HG03139 (cell line): Measurements from ENCODE around the gene AGPAT1.
A peak's percentile ranks its signal among the peaks of the same experiment; 100 is the strongest.
"Not testable (repeated sequence)": the region's sequence is repeated elsewhere in the genome, so short reads cannot be mapped to it uniquely, and the experiment has no call there.

Experiments
- ATAC-seq: cut with Tn5 transposase; IDR thresholded peaks from one replicate; pipeline ENCODE4 v1.9.1; 2021; ENCODE audit not compliant: unreplicated experiment

The AGPAT1 gene

GRCh38 chr6:32175711-32176475 lies at the start of gene AGPAT1:
Gene AGPAT1, minus strand, starts transcription at chr6:32176084. Its CDS starts 4,588 bp downstream, at chr6:32171496.
- ATAC-seq = peak; percentile 39

DNA sequence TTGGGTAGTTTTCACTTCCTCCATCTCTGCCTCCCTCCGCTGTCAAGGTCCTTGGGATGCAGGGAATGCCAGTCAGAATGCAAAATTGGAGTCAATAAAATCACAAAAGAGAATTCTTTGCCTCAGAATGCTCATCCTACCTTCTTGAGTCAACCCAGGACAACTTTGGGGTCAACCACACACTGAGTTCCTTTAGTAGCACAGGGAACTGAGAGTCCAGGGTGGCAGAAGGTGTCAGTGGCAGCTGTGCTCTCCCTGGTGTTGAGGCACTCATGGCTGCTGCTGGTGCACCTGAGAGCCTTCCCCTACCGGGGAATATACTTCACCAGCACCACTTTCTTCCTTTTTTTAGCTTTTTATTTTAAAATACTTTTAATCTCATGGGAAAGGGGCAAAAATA lies 48.8 kb upstream of the AGPAT1 start:
- no peak for ATAC-seq

DNA sequence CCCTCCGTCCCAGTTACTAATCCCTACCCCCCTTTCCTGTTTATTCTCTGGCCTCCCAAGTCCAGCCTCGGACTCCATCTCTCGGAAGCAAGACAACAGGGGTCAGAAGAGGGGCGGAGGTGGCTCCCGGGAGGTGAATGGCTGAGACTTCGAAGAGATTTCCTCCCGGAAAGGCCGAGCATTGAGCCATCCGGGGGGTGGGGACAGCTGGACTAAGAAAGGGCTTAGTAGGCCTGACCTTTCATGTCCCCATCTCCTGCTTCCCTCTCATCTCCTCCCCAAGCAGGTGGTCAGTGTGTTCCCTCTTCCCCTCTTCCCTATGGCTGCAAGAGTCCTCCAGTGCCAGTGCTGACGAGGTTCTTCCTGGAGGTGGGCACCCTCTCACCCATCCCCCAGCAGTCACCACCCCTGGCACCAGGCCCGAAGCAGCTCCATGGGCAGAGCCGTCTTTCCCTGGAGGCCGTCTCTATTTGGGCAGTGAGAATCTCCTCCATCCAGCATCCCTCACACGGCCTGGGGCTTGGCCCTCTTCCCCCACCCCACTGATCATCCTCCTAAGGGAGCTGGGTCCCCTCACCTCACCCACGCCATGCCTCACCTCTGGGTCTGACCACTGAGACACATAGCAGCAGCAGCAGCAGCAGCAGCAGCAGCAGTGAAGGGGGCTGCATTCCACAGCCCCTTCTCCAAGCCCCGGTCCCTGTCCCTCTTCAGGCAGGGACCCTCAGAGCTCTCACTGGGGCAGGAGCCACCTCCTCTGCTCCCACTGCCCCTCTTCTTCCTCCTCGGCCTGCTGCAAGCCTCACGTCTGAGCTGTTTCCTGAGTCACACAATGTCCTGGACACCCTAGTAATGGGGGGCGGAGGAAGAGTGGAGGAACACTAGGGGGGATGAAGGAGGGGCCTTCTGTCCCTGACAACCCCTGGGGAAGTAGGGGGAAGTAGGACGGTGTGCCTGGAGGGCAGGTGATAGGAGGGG lies 47.7 kb upstream of the AGPAT1 start, which contains the start of gene NOTCH4:
Gene NOTCH4 (minus strand): TSS at position 810 of the 978 bp plus-strand sequence. CDS start 139 bp downstream, at position 671.
- no peak for ATAC-seq

GRCh38 chr6:32222333-32223230 lies 46.7 kb upstream of the AGPAT1 start:
- no peak for ATAC-seq

- ATAC-seq = no peak
Observed at GRCh38 chr6:32220021-32220420, 44.1 kb upstream of the AGPAT1 start.

DNA sequence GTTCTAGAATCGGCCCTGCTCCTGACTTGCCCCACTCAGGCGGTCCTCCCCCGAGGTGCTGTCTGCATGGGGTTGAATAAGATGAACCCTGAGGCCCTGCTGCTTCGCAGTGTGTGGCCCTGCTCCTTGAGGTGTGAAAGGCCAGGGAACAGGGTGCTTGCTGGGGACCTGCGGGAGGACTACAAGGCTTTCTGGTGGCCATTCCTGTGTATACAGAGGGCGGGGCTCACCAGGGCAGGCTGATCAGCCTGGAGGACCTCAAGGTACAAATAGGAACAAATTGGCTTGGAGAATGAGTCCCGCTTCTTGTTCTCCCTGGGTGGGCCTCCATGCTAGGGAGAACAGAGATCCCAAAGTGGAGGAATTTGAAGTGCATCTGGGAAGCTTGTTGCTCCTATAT lies 42.3 kb upstream of the AGPAT1 start:
- ATAC-seq = no peak

GRCh38 chr6:32216998-32217397 lies 41.1 kb upstream of the AGPAT1 start:
- ATAC-seq = no peak

- no peak for ATAC-seq
Observed at GRCh38 chr6:32216285-32216684, 40.4 kb upstream of the AGPAT1 start.

DNA sequence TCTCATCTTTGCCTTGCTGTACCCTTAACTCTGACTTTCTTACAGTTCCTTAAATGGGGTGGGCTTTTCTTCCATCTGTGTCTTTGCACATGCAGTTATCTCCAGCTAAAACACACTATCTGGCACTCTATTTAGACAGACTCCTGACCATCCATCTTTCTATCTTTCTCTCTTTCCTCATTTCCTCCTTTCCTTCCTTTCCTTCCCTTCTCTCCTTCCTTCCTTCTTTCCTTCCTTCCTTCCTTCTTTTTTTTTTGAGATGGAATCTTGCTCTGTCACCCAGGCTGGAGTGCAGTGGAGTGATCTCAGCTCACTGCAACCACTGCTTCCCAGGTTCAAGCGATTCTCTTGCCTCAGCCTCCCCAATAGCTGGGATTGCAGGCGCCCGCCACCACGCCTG lies 39.7 kb upstream of the AGPAT1 start:
- no peak for ATAC-seq

- ATAC-seq = no peak
Observed at GRCh38 chr6:32214126-32214525, 38.2 kb upstream of the AGPAT1 start.

- no peak for ATAC-seq
Observed at GRCh38 chr6:32213649-32214048, 37.8 kb upstream of the AGPAT1 start.

DNA sequence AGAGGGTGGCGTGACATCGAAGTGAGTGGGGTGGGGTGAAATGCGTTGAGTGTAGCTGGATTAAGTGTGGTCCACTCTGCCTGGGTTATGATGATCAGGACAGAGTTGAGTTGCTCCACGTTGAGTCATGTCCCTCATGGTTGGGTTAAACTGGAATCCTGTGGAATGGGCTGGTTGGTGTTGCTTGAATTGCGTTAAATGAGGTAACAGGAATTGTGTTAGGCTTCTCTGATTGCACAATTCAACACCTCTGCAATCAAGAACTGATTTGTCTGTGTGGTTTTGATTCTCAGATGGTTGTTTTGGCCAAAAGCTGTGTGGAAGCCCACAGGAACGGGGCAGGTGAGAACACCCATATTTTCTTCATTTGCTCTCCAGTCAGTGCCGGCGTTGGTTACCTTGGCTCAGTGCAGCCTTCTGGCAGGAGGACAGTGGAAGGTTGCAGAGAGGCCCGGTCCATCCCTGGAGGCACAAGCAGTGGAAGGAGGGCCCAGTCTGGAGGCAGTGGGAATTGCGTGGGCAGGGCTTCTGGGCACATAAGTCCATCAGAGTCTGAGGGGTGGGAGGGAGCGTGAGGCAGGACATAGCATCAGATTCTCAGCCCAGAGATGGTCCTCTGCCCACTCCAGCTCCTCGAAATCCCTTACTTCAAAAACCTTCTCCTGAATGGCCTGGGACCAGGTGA lies 36.3 kb upstream of the AGPAT1 start:
- no peak for ATAC-seq

- not testable (repeated sequence) for ATAC-seq
Observed at GRCh38 chr6:32211432-32211831, 35.5 kb upstream of the AGPAT1 start.

DNA sequence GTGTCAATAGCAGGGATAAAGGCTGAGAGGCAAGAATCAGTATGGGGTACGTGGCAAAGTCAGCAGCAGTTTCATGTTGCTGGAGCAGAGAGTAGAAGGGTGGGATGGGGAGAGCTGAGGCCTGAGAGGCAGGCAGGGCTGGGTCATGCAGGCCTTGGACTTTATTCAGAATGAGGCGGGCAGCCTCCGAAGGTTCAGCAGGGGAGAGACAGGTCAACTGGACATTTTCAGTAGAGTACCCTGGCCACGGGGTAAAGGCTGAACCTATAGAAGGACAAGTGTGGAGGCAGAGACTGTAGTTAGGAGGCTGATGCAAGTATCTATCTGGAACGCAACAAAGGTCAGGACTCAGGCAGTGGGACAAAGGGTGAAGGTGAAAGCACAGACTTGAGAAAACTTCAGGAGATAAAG lies 34.3 kb upstream of the AGPAT1 start:
- no peak for ATAC-seq

GRCh38 chr6:32208996-32209395 lies 33.1 kb upstream of the AGPAT1 start:
- no peak for ATAC-seq

- ATAC-seq = no peak
Observed at GRCh38 chr6:32204268-32204715, 28.4 kb upstream of the AGPAT1 start.

DNA sequence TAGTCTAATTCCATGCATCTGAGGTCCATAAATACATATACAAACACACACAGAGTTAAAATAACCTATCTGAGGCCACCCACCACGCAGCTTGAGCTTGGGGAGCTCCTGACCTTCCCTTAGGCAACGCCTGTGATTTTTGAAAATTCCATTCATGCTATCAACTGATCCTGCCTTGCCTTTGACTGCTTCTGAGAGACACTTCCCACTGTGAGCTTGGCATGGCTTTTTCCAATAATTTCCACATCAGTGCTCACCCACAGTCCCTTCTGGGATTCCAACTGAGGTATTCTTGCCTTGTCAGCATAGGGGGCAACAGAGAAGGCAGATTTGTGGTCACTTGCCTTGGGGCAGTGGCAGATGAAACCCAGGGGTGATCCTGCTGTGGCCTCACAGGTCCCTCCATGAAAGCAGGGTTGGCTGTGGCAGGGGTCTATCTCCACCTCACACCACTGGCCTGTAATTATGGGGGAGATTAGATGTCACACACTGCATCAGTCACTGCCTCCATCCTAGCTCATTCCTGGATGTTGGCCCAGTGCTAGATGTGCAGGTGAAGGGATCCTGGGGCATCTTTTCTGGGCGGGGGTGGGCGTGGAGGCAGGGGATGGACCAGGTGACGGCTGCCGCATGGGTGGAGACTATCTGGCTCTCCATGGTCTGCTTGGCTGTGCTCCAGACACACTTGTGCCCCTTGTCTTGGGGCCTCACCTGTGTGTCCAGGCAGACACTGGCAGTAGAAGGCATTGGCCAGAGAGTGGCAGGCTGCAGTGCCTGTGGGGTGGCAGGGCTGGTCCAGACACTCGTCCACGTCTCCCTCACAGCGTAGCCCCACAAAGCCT lies 27.8 kb upstream of the AGPAT1 start:
- no peak for ATAC-seq

DNA sequence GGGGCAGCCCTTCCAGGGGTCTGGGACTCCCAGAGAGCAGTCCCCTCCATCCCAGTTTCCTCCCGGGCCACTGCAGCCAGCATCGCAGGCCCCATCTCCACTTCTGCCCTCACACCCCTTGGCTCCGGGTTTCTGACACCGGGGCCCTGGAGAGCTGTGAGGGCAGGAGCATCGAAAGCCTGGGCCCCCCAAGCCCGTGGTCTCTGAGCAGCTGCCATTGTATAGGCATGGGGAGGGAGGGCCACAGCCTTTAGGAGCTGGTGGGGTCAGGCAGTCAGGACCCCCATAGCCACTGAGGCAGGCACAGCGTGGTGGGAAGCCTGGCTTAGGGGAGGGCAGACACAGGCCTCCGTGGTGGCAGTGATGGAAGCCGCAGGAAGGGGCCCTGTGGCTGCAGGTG lies 26.3 kb upstream of the AGPAT1 start:
- ATAC-seq = no peak
